Ramos (cell line): ENCODE results near the gene RASAL2.

ENCODE experiments used
- in situ Hi-C: fragments of 300-500 bp; cut with MboI; formaldehyde crosslinking; loops from one replicate; pipeline ENCODE4 v1.14.3; 2022; ENCODE audit warnings: low sequenced_read_pairs; ENCODE audit not compliant: unreplicated experiment

The RASAL2 gene

GRCh38 chr1:178497903-178498478, 404.1 kb downstream of the RASAL2 start:
- in situ Hi-C loops: no loop called here

- in situ Hi-C loops: no loop called here
Measured at GRCh38 chr1:178498896-178499675, 405.2 kb downstream of the RASAL2 start.

DNA sequence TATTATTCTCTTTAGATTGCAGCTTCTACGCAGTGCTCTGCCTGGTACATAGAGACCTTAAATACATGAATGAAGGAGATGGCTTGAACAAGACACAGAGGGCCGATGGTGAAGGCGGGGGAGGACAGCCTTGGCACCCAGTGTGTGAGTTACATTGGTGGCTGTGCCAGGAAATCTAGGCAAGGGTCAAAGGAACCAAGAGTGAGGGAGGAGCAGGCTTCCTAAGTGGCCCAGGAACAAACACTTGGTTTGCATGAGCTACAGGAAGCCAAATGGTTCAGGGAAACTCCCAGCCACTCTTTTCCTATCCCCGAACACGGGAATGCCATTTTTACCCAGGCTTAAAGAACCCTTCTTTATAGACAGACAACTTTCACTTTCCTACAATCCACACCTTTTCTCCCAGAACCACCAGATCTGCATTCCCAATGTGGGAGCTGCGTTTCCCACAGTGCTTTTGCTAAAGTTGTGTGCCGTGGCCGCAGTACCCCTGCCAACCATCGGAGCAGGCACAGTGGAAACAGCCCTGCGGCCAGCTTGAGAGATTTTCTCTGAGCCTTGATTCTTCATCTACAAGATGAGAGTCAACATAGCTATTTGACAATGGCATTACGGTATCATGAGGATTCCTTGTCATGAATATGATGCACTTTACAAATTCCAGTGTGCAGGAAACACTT, 406.3 kb downstream of the RASAL2 start:
- in situ Hi-C loops: loop anchor here (10.0 to 25.0 kb wide), 2 partner anchors 195 to 1312 kb away; no protein-coding TSS in a partner anchor

DNA sequence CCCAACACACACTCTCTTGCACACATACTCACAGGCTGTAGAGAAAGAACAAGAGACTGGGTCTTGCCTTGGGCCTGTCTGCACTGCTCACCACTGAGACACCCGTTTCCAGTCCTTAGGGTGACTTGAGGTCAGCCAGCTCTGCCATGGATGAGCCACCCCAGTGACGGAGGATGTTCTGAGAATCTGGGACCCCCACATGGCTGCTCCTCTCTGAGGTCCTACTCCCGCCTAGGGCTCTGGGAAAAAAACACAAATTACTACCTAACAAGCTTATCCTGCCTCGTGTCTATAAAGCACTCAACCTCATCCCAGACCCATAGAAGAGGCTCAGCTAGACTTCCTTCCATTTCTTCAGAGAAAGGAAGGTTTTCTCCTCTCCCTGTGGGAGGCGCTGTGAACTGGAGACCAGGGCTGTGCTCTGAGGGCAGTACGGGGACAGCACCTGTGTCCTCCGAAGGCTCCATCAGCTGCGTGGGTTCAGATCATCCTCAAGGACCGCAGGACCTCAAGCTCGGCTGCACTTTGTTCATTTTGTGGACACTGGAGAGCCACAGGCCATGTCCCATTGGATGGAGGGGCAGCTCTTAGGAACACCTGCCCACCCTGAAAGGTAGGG, 407.1 kb downstream of the RASAL2 start:
- in situ Hi-C loops: loop anchor here (10.0 to 25.0 kb wide), 2 partner anchors 196 to 1311 kb away; no protein-coding TSS in a partner anchor

DNA sequence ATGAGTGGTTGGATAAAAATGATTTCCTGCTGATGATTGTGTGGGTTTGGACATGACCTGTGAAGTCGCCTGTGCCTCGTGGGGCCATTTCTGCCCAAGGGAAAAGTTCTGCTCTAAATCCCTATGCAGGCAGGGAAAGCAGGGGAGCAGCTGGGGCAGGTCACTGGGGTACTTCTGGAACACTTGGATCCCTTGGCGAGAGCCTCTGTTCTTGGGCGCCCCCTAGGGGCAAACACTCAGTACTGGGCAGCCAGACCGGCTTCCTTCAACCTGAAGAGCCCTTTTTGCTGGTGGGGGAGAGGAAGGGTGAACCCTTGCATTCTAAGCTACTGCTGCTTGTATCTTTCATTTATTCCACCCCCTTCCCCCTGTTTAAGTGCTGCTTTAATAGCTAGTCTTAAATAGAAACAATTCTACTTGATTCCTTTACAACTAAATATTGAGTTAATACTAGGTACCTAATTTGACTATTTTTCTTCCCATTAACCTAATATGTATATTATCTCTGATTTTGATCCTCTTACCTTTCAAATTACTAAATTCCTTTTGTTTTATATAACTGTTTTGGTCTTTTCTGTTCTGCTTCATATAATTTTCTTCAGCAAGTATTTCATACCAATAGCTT, 407.9 kb downstream of the RASAL2 start:
- in situ Hi-C loops: loop anchor here (10.0 to 25.0 kb wide), 2 partner anchors 197 to 1310 kb away; no protein-coding TSS in a partner anchor

DNA sequence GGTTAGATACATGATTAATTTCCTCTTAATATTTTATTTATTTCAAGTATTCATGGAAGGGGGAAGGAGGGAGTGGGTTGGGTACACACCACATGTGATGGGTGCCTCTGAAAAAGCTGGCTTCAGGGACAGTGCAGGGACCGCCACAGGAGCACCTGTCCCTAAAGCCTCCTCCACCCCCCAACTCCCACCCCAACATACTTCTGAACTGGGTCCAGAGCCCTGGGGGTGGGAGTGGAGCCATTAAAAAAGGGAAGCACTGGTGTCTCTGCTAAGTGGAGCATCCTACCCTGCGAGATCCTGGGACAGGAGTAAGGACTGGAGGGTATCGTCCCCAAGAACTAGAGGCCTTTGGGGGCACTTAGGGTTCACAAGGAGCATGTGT, 408.4 kb downstream of the RASAL2 start:
- in situ Hi-C loops: loop anchor here (10.0 to 25.0 kb wide), 2 partner anchors 198 to 1310 kb away; no protein-coding TSS in a partner anchor

DNA sequence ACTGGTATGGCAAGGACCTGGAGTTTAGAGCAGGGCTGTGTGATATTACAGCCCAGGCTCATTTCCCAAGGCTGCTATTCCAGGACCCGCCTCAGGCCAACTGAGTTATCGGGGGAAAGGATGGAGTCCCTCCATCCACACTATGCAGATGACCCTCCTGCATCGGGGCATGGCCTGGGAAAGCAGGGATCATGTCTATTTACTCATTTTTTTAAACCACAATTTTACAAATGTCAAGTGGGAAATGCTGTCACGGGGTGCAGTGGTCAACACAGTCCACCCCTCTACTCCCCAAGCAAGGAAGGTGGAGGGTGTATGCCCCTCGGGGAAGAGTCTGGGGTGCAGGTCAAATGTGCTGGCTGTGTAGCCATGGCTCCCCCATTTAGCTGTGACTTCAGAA, 409.0 kb downstream of the RASAL2 start:
- in situ Hi-C loops: loop anchor here (10.0 to 25.0 kb wide), 2 partner anchors 198 to 1309 kb away; no protein-coding TSS in a partner anchor

DNA sequence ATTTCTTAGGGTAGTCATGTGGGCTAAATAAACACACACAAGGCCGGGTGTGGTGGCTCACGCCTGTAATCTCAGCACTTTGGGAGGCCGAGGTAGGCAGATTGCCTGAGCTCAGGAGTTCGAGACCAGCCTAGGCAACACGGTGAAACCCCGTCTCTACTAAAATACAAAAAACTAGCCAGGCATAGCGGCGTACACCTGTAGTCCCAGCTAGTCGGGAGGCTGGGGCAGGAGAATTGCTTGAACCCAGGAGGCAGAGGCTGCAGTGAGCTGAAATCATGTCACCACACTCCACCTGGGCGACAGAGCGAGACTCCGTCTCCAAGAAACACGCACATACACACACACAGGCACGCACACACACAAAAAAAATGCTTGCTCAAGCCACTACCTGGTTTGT, 409.4 kb downstream of the RASAL2 start:
- in situ Hi-C loops: loop anchor here (10.0 to 25.0 kb wide), 2 partner anchors 199 to 1309 kb away; no protein-coding TSS in a partner anchor

DNA sequence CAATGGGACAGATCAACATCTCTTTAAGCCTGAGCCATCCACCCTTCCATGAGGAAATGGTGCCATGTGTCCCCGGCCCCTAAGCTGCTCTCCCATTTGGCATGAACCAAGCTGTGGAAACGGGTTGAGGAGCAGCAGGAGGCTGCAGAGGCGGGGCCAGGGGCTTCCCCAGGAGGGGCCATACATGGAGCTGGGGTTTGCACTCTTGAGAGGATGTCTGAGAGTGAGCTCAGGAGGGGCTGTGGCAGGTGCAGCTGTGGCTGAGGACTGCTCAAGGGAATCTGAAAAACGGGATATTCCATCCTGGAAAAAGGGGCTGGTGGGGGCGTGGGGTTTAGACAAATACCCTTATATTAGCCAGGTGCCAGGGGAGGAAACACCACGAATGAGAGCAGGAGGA, 409.9 kb downstream of the RASAL2 start:
- in situ Hi-C loops: loop anchor here (10.0 to 25.0 kb wide), 2 partner anchors 199 to 1308 kb away; no protein-coding TSS in a partner anchor

- in situ Hi-C loops: loop anchor here (10.0 to 25.0 kb wide), 2 partner anchors 199 to 1308 kb away; no protein-coding TSS in a partner anchor
Measured at GRCh38 chr1:178504286-178504685, 410.4 kb downstream of the RASAL2 start.

- in situ Hi-C loops: loop anchor here (10.0 to 25.0 kb wide), 2 partner anchors 201 to 1306 kb away; no protein-coding TSS in a partner anchor
Measured at GRCh38 chr1:178506177-178506576, 412.3 kb downstream of the RASAL2 start.

DNA sequence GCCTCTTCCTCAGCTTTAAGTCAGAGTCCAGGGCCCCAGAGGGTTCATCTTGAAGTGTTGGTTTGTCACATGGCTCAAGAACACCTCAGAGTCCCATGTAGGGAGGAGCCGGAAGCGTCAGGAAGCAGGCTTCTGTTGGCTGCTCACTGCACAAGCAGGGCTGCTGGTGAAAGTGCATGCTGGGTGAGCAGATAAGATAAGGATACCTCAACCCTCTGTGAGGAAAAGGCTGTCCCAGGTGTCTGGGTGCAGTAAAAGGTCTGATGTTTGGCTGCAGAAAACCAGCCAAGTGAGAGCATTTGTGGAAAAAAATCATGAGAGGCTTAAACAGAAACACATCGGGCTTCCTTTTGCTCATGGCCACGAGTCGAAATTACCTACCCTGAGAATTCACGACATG, 412.8 kb downstream of the RASAL2 start:
- in situ Hi-C loops: loop anchor here (10.0 to 25.0 kb wide), 2 partner anchors 202 to 1306 kb away; no protein-coding TSS in a partner anchor

DNA sequence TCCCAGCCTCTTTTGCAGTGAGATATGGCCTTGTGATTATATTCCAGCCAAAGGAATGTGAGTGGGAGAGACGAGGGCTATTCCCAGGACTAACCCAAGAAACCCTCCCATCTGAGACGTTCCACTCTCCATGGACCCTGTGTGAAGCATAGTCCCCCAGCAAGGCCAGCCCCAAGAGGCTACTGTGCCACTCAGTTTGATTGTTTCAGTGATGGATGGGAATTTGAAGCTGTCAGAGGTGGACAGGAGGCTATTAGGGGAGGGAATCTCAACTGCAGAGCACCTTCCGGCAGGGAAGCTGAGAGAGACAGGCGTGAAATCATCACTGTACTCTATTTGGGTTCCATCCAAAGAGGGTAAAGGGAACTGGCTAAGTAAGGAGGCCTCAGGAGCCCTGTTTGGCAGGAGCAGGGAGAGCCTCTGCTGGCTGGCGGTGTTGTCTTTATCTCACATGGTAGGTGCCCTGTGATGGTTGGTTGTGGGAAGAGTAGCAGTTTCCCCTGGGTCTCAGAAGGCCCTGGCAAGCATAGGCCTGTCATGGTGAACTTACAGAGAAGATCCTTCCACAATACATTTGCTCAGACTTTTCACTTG, 415.6 kb downstream of the RASAL2 start:
- in situ Hi-C loops: loop anchor here (10.0 to 25.0 kb wide), 2 partner anchors 205 to 1303 kb away; no protein-coding TSS in a partner anchor

DNA sequence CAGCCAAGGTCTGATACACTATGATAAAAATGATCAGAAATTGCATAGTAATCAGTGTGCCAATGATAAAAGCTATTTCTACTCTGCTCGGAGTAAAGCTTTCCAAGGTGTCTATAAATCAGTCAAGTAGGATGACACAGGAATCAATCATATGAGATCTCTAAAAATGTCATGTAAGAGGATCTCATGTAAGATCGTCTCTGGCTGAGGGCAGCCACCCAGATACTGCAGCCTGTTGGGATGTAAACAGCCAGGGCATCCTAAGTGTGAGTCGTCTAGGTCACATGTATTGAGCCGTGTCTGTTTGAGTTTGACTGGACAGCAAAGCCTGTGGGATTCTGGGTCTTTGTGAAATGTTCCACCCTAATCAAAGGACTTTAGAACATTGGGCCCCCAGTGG, 416.3 kb downstream of the RASAL2 start:
- in situ Hi-C loops: loop anchor here (25.0 kb wide), 1 partner anchor 1302 kb away; no protein-coding TSS in a partner anchor

DNA sequence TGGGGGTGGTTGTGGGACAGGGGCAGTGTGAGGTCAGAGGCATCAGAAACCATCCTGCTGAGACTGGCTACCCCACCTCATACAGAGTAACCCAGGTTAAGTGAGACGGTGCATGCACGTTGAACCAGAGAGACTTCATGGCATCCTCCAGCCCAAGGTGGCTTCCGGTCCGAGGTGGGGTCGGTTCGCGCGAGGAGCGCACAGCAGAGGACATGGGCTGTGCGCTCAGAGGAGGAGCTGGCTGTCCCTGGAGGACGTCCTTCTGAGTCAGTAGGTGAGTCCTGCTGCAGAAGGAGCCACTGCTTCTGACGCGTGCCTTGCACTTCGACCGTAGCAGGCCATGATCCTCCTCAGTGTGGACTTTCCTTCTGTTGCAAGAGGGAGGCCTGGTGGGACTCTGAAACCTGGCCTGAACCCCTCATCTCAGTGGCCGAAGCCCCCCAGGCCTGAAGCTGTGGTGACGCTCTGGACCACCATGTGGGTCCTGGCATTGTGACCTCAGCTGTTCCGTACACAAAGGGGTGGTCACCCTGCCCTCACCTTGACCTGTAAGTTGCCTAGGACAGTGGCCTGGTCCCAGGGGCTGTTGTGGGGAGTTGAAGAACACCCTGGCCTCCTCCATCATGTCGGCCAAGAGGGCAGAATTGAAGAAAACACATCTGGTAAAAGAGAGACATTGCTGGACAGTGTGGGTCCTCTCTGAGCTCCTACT, 418.8 kb downstream of the RASAL2 start, which contains the start of gene TEX35:
TEX35 (plus strand) TSS at position 544 of the 712 bp plus-strand sequence; CDS start at position 624, 80 bp downstream.
- in situ Hi-C loops: loop anchor here (25.0 kb wide), 1 partner anchor 1300 kb away; no protein-coding TSS in a partner anchor

DNA sequence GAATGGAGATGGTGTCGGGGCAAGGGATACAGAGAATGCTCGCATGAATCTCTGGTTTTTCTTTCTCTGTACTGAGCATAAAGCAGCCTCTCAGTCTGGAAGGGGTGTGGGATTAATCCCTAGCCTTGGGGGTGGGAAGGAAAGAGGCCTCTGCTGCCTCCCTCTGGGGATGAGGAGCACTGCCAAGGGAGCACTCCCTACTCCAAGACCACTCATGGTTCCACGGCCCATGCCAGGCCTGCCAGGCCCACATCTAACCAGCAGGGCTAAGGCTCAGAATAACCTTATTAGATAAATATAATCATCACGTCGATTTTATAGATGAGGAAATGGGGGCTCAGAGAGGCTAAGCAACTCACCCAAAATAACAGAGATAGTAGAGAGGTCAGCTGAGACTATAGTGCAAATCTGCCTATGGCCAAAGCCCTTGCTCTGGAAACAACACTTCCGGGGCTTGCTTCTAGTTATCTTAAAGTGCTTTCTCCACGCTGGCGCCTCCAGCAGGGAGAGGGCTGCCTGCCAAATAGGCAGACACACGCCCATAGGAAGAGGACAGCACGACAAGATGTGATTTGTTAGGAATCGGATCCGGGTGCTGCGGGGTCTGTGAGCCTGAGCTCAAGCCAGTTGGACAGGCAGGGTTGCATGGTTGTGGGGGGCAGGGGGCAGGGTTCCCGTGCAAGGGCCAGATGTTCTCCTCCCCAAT, 419.5 kb downstream of the RASAL2 start:
- in situ Hi-C loops: loop anchor here (25.0 kb wide), 1 partner anchor 1299 kb away; no protein-coding TSS in a partner anchor

- in situ Hi-C loops: loop anchor here (25.0 kb wide), 1 partner anchor 1296 kb away; no protein-coding TSS in a partner anchor
Measured at GRCh38 chr1:178516110-178516509, 422.2 kb downstream of the RASAL2 start.
